Measurements from ENCODE around the gene FGD6.

The FGD6 gene

DNA sequence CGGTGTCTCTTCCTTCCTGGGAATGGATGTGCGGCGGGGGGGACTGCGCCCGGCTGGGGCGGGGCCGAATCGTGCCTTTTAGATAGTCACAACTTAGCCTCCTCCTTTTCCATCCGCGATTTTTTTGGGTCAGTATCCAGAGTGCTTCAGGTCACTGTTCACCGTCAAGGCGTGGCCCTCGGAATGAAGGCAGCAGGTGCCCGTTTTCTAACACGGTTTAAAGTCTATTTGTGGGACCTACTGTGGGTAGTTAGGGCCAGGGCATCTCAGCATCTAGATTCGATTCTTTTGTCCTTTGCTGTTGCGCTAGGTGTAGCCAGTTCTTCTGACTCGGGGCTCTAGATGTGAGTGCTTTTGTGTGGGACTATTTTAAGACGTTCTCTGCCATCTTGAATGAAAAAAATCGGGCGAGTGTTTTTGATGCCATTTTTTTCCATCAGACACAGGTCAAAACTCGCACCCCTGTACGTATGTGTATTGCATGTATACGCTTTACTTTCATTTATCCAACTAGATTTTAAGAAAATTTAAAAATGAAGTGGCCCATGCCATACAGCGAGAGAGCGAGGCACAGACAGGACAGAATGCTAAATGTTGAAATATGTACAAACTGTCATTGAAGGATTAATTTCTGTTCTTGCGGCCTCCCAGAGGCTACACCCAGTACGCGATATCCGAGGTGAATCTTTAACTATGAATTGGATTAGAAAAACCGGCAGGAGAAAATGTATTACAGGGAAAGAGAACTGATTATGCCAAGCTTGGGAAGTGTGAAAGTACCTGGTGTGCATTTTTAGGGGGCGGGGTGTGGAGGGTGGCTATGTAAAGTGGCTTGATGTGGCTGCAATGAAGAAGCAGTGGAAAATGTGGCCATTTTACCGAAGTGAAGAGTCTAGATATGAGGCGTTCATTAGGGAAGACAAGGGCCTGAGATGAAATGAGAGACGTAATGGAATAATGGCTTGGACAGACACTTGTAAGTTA is 1.2 kb upstream of the FGD6 start:
- H3K36me3 ChIP-seq (ENCODE audit: insufficient read depth, low read length) = no peaks in the 10 kb centered on the region
- peaks cover 24% of the 10 kb centered on the region for H3K4me1 ChIP-seq (ENCODE audit: insufficient read depth, low read length)
- no peaks in the 10 kb centered on the region for H3K9me3 ChIP-seq (ENCODE audit: insufficient read depth, low read depth, low read length)
- H3K4me3 ChIP-seq (ENCODE audit: low read length) = peak overlapping the region; percentile 76
- H3K9ac ChIP-seq (ENCODE audit: low read depth, low read length) = peak overlapping the region; percentile 98
- no peaks in the 10 kb centered on the region for H3K27me3 ChIP-seq (ENCODE audit: insufficient read depth, low read length)
- H3K27ac ChIP-seq (ENCODE audit: low read depth, low read length) = peak overlapping the region; percentile 98
- WGBS = 1% methylated on average over 34 of the region's 35 CpGs

GRCh38 chr12:95216711-95217376 is 423 bp downstream of the FGD6 start:
- Histone ChIP-seq H3K9ac (ENCODE audit: low read depth, low read length) (peak overlapping the region; percentile 98), H3K27ac (ENCODE audit: low read depth, low read length) (peak overlapping the region; percentile 98), H3K9me3 (ENCODE audit: insufficient read depth, low read depth, low read length) (no peaks in the 10 kb centered on the region), H3K27me3 (ENCODE audit: insufficient read depth, low read length) (no peaks in the 10 kb centered on the region), H3K4me3 (ENCODE audit: low read length) (peak overlapping the region; percentile 76), H3K36me3 (ENCODE audit: insufficient read depth, low read length) (no peaks in the 10 kb centered on the region), H3K4me1 (ENCODE audit: insufficient read depth, low read length) (peaks cover 24% of the 10 kb centered on the region)
- WGBS = under 1% methylated on average over 45 of the region's 45 CpGs

DNA sequence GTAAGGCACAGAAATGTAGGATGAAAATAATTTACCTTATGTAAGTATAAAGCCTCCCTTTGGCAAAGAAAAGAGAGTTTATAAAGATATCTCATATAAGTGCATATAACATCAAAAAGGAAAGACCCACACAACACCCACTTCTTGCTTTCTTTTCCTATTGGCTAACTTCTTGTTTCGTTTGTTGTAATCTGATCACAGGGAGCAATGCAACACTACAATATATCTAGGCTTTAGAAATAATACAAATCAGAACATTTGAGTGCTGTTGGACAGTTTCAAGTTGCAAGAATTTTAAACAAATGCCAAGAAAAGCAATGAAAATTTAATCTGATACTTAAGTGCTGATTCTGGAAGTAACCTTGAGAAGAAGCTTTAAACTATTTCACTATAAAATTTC is 1.3 kb downstream of the FGD6 start:
- WGBS = no CpG with 5 or more reads among the region's 1 CpG
- Histone ChIP-seq H3K27me3 (ENCODE audit: insufficient read depth, low read length) (no peaks in the 10 kb centered on the region), H3K4me1 (ENCODE audit: insufficient read depth, low read length) (peaks cover 24% of the 10 kb centered on the region), H3K36me3 (ENCODE audit: insufficient read depth, low read length) (no peaks in the 10 kb centered on the region), H3K9me3 (ENCODE audit: insufficient read depth, low read depth, low read length) (no peaks in the 10 kb centered on the region), H3K9ac (ENCODE audit: low read depth, low read length) (peak overlapping the region; percentile 98), H3K4me3 (ENCODE audit: low read length) (peak overlapping the region; percentile 76), H3K27ac (ENCODE audit: low read depth, low read length) (peak overlapping the region; percentile 98; the same call in 1 of the 2 replicates)

GRCh38 chr12:95214466-95214865 is 2.8 kb downstream of the FGD6 start:
- Histone ChIP-seq H3K9me3 (ENCODE audit: insufficient read depth, low read depth, low read length) (no peaks in the 10 kb centered on the region), H3K4me1 (ENCODE audit: insufficient read depth, low read length) (peaks cover 26% of the 10 kb centered on the region), H3K36me3 (ENCODE audit: insufficient read depth, low read length) (0 out of 2 replicates have a peak, but pooled peaks cover 3% of the 10 kb centered on the region), H3K27me3 (ENCODE audit: insufficient read depth, low read length) (no peaks in the 10 kb centered on the region), H3K9ac (ENCODE audit: low read depth, low read length) (no peak overlapping the region), H3K4me3 (ENCODE audit: low read length) (no peak overlapping the region), H3K27ac (ENCODE audit: low read depth, low read length) (no peak overlapping the region)
- WGBS = 93% methylated on average over 3 of the region's 3 CpGs

DNA sequence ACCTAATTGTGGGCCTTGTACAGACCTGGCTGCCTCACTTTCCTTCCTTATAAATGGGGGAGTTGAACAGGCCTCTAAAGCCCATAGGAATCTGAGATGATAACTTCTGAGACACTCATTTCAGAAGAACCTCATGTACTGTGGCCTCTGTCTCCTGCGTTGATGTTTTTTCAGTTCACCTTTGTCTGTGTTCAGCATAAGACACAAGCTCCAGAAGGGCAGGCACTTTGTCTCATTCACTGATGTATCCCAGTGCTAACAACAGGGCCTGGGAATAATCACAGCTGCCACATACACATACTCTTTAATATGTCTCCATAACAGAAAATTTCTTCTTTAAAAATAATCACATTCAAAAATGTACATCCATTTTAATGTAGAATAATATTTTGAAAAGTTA is 3.3 kb downstream of the FGD6 start:
- Histone ChIP-seq H3K27me3 (ENCODE audit: insufficient read depth, low read length) (no peaks in the 10 kb centered on the region), H3K36me3 (ENCODE audit: insufficient read depth, low read length) (0 out of 2 replicates have a peak, but pooled peaks cover 3% of the 10 kb centered on the region), H3K27ac (ENCODE audit: low read depth, low read length) (no peak overlapping the region), H3K4me1 (ENCODE audit: insufficient read depth, low read length) (peaks cover 26% of the 10 kb centered on the region), H3K9ac (ENCODE audit: low read depth, low read length) (no peak overlapping the region), H3K4me3 (ENCODE audit: low read length) (no peak overlapping the region), H3K9me3 (ENCODE audit: insufficient read depth, low read depth, low read length) (no peaks in the 10 kb centered on the region)
- WGBS = 91% methylated on average over 1 of the region's 1 CpG

- Histone ChIP-seq H3K4me1 (ENCODE audit: insufficient read depth, low read length) (peaks cover 34% of the 10 kb centered on the region), H3K36me3 (ENCODE audit: insufficient read depth, low read length) (0 out of 2 replicates have a peak, but pooled peaks cover 3% of the 10 kb centered on the region), H3K27me3 (ENCODE audit: insufficient read depth, low read length) (no peaks in the 10 kb centered on the region), H3K9ac (ENCODE audit: low read depth, low read length) (no peak overlapping the region), H3K9me3 (ENCODE audit: insufficient read depth, low read depth, low read length) (no peaks in the 10 kb centered on the region), H3K4me3 (ENCODE audit: low read length) (no peak overlapping the region), H3K27ac (ENCODE audit: low read depth, low read length) (no peak overlapping the region)
- WGBS = 95% methylated on average over 3 of the region's 4 CpGs
Measured at GRCh38 chr12:95213119-95213518, 4.1 kb downstream of the FGD6 start.

DNA sequence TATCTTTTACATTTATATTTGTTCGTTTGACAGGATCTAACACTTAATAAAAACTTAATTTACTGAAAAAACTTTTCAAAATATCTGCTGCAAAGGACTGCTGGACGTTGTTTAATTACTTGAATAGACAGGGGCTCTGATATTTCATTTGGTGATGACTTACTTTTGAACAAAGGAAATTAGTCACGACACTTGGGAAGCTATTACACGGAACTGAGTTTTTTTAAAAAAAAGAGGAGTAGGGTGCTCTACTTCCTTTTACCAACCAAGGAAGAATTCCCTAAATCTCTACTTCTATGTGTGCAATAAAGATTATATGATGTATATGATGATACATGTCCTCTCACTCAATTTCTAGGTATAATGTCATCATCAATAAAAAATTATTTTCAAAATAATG is 4.7 kb downstream of the FGD6 start:
- no peaks in the 10 kb centered on the region for H3K27me3 ChIP-seq (ENCODE audit: insufficient read depth, low read length)
- WGBS = 84% methylated on average over 1 of the region's 4 CpGs
- H3K9me3 ChIP-seq (ENCODE audit: insufficient read depth, low read depth, low read length) = no peaks in the 10 kb centered on the region
- H3K27ac ChIP-seq (ENCODE audit: low read depth, low read length) = no peak overlapping the region
- peaks cover 37% of the 10 kb centered on the region for H3K4me1 ChIP-seq (ENCODE audit: insufficient read depth, low read length)
- H3K4me3 ChIP-seq (ENCODE audit: low read length) = no peak overlapping the region
- 0 out of 2 replicates have a peak, but pooled peaks cover 3% of the 10 kb centered on the region for H3K36me3 ChIP-seq (ENCODE audit: insufficient read depth, low read length)
- H3K9ac ChIP-seq (ENCODE audit: low read depth, low read length) = no peak overlapping the region

DNA sequence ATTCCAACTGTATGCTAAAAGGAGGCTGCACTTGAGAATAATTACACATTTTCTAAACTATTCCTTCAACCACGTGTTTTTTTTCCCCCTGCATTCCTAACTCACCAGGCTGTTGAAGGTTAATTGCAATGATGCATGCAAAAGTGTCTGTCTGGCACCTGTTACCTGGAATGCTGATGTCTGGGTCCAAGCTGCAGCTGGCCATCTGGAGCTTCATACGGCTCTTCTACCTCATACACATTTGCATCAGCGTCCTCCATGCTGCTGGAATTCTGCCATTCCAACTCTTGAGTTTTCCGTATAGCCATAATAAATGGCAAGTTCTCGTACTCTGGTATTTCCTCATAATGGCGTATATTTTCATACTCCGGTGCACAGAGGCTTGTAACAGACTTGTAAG is 8.6 kb downstream of the FGD6 start:
- Histone ChIP-seq H3K4me1 (ENCODE audit: insufficient read depth, low read length) (peaks cover 56% of the 10 kb centered on the region), H3K36me3 (ENCODE audit: insufficient read depth, low read length) (0 out of 2 replicates have a peak, but pooled peaks cover 3% of the 10 kb centered on the region), H3K27ac (ENCODE audit: low read depth, low read length) (no peak overlapping the region), H3K9me3 (ENCODE audit: insufficient read depth, low read depth, low read length) (no peaks in the 10 kb centered on the region), H3K27me3 (ENCODE audit: insufficient read depth, low read length) (no peaks in the 10 kb centered on the region), H3K9ac (ENCODE audit: low read depth, low read length) (no peak overlapping the region), H3K4me3 (ENCODE audit: low read length) (no peak overlapping the region)
- 92% methylated on average over 7 of the region's 7 CpGs for WGBS

- Histone ChIP-seq H3K27me3 (ENCODE audit: insufficient read depth, low read length) (no peaks in the 10 kb centered on the region), H3K9me3 (ENCODE audit: insufficient read depth, low read depth, low read length) (no peaks in the 10 kb centered on the region), H3K36me3 (ENCODE audit: insufficient read depth, low read length) (0 out of 2 replicates have a peak, but pooled peaks cover 3% of the 10 kb centered on the region), H3K27ac (ENCODE audit: low read depth, low read length) (peak overlapping the region; percentile 63; the same call in 1 of the 2 replicates), H3K9ac (ENCODE audit: low read depth, low read length) (no peak overlapping the region), H3K4me3 (ENCODE audit: low read length) (no peak overlapping the region), H3K4me1 (ENCODE audit: insufficient read depth, low read length) (peaks cover 66% of the 10 kb centered on the region)
- WGBS = 45% methylated on average over 2 of the region's 2 CpGs
Measured at GRCh38 chr12:95207407-95207806, 9.9 kb downstream of the FGD6 start.

- Histone ChIP-seq H3K9me3 (ENCODE audit: insufficient read depth, low read depth, low read length) (no peaks in the 10 kb centered on the region), H3K27ac (ENCODE audit: low read depth, low read length) (peak overlapping the region; percentile 63; the same call in 1 of the 2 replicates), H3K4me1 (ENCODE audit: insufficient read depth, low read length) (peaks cover 66% of the 10 kb centered on the region), H3K4me3 (ENCODE audit: low read length) (no peak overlapping the region), H3K9ac (ENCODE audit: low read depth, low read length) (no peak overlapping the region), H3K27me3 (ENCODE audit: insufficient read depth, low read length) (no peaks in the 10 kb centered on the region), H3K36me3 (ENCODE audit: insufficient read depth, low read length) (0 out of 2 replicates have a peak, but pooled peaks cover 3% of the 10 kb centered on the region)
- WGBS = 95% methylated on average over 8 of the region's 8 CpGs
Measured at GRCh38 chr12:95206916-95207315, 10.4 kb downstream of the FGD6 start.

DNA sequence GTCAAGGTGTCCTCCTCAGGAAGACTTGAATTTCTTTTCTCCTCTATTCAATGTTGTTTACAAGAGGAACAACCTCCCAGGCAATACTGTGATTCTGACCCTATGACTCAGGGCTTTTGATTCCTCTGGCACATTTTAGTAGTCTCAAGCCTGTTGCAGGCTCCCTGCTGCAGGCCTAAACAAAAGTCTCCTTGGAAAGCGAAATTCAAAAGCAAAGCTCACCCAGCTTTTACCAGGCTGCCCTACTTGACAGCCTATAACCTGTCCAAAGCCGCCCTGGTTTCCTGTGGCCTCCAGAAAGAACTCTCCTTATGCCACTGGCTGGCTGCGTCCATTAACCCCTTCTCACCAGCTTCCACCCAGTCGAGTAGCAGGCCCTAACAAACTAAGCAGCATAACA is 11.6 kb downstream of the FGD6 start:
- peaks cover 78% of the 10 kb centered on the region for H3K4me1 ChIP-seq (ENCODE audit: insufficient read depth, low read length)
- 26% methylated on average over 4 of the region's 4 CpGs for WGBS
- H3K9me3 ChIP-seq (ENCODE audit: insufficient read depth, low read depth, low read length) = no peaks in the 10 kb centered on the region
- H3K27me3 ChIP-seq (ENCODE audit: insufficient read depth, low read length) = no peaks in the 10 kb centered on the region
- peak overlapping the region; percentile 52; the same call in 1 of the 2 replicates for H3K9ac ChIP-seq (ENCODE audit: low read depth, low read length)
- H3K27ac ChIP-seq (ENCODE audit: low read depth, low read length) = peak overlapping the region; percentile 82
- 0 out of 2 replicates have a peak, but pooled peaks cover 3% of the 10 kb centered on the region for H3K36me3 ChIP-seq (ENCODE audit: insufficient read depth, low read length)
- no peak overlapping the region; the same call in 1 of the 2 replicates for H3K4me3 ChIP-seq (ENCODE audit: low read length)

All from HUES64 (cell line).